Fibroblast of pulmonary artery (primary cell): ENCODE measurements around the gene CACNA1I.
A peak's percentile ranks its signal among the peaks of the same experiment; 100 is the strongest.

Source experiments
- DNase-seq: peaks from one replicate; pipeline ENCODE4 v3.0.0-alpha.2; 2010; ENCODE audit warnings: low read depth
- H3K4me3 ChIP-seq: replicated peaks from 2 replicates; pipeline ENCODE4 v1.5.1; 2011; ENCODE audit warnings: low read depth, mild to moderate bottlenecking, control low read depth, low read length, moderate library complexity
- TF ChIP-seq, protein P1 (sequence below): IDR thresholded peaks from 2 replicates; pipeline ENCODE4 v1.5.1; 2011; ENCODE audit warnings: mild to moderate bottlenecking, control low read depth, low read length, inconsistent platforms; ENCODE audit errors: missing control alignments

Gene CACNA1I

GRCh38 chr22:39686178-39686620 lies 115.6 kb downstream of the CACNA1I start:
- TF ChIP-seq, protein P1, sequence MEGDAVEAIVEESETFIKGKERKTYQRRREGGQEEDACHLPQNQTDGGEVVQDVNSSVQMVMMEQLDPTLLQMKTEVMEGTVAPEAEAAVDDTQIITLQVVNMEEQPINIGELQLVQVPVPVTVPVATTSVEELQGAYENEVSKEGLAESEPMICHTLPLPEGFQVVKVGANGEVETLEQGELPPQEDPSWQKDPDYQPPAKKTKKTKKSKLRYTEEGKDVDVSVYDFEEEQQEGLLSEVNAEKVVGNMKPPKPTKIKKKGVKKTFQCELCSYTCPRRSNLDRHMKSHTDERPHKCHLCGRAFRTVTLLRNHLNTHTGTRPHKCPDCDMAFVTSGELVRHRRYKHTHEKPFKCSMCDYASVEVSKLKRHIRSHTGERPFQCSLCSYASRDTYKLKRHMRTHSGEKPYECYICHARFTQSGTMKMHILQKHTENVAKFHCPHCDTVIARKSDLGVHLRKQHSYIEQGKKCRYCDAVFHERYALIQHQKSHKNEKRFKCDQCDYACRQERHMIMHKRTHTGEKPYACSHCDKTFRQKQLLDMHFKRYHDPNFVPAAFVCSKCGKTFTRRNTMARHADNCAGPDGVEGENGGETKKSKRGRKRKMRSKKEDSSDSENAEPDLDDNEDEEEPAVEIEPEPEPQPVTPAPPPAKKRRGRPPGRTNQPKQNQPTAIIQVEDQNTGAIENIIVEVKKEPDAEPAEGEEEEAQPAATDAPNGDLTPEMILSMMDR: no peak
- no peak for DNase-seq
- no peak overlapping the region for H3K4me3 ChIP-seq

- DNase-seq: no peak
- no peak overlapping the region for H3K4me3 ChIP-seq
- TF ChIP-seq, protein P1: no peak
Observed at GRCh38 chr22:39686776-39687525, 116.4 kb downstream of the CACNA1I start.

- DNase-seq: no peak
- TF ChIP-seq, protein P1: no peak
- no peak overlapping the region for H3K4me3 ChIP-seq
Observed at GRCh38 chr22:39688186-39688785, 117.7 kb downstream of the CACNA1I start.

DNA sequence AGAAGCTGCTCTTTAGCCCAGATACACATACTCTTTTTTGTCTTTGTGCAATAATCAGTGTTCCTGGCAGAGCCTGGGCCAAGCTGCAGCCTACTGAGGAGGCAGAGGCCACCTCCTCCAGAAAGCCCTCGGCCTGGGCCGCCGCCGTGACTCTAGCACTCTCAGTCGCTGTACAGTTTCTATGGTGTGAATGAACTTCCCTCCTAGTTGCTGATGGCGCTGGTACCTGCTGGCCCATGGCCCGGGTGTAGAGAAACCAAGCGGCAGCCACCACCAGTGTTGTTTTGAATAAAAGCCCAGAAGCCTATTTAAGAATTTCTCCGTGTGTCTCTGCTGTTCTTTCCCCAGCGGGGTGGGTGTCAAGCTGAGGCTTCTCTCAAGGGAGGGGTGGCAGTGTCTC lies 118.9 kb downstream of the CACNA1I start:
- DNase-seq: no peak
- TF ChIP-seq, protein P1: no peak
- H3K4me3 ChIP-seq: no peak overlapping the region

DNA sequence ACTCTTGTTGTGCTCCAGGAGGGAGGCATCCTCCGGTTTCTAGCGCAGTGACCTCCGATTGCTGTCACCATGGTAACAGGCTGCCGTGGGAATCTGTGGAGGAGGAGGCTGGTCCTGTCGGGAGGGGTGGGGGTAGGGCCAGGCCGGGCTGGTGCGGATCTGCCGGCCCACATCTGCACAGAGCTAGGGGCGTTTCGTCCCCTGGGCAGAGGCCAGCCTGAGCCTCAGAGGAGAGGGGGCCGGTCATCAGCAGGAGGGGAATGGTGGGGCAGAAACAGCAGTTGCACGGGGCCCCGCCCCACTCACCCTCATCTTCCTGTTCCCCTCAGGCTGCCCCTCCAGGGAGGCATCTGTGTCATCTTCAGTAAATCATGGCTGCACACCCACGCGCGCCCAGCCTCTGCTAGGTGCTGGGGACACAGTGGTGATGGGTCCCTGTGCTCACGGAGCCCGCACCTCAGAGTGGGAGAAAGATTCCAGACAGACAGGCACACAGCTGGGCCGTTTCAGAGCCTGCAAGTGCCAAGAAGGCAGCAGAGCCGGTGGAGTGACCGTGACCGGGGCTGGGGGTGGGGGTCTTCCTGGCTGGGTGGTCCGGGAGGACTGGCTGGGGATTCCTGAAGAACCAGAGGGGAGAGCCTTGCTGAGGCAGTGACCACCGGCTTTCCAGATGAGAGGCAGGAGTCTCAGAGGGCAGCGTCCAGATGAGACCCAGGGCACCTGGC lies 120.5 kb downstream of the CACNA1I start:
- no peak overlapping the region for H3K4me3 ChIP-seq
- DNase-seq: peak; percentile 3
- TF ChIP-seq, protein P1: no peak

- no peak overlapping the region for H3K4me3 ChIP-seq
- DNase-seq: no peak
- TF ChIP-seq, protein P1: no peak
Observed at GRCh38 chr22:39693943-39694500, 123.5 kb downstream of the CACNA1I start.
